CD4-positive, alpha-beta T cell treated with Interferon alpha-2 for 1 hour (primary cell): ENCODE results near the gene ELOVL6.
A peak's percentile ranks its signal among the peaks of the same experiment; 100 is the strongest.
"Not testable (repeated sequence)": the region's sequence is repeated elsewhere in the genome, so short reads cannot be mapped to it uniquely, and the experiment has no call there.

Experiments used
- DNase-seq, 2 donors: peaks; one replicate each; pipeline ENCODE4 v3.0.0-alpha.2; 2020 to 2022

ELOVL6 gene

DNA sequence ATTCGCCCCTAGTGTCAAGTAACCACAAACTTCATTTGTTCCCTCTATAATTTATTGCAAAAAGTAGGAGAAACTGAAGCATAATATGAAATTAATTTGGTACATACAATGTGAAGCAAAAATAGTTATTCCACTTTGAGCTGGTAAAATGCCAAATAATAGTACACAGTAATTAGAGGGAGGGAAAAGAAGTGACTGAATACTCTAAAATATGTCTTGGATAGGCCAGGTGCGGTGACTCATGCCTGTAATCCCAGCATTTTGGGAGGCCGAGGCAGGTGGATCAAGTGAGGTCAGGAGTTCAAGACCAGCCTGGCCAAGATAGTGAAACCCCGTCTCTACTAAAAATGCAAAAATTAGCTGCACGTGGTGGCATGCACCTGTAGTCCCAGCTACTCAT lies 41.2 kb downstream of the ELOVL6 start:
- DNase-seq, result not testable (repeated sequence)

GRCh38 chr4:110156442-110156841 lies 42.0 kb downstream of the ELOVL6 start:
- DNase-seq, result no peak

- no peak for DNase-seq
Measured at GRCh38 chr4:110155654-110156053, 42.8 kb downstream of the ELOVL6 start.

- DNase-seq, result peak in 1 of 2 donors; percentile 12
Measured at GRCh38 chr4:110154582-110154981, 43.8 kb downstream of the ELOVL6 start.

GRCh38 chr4:110152386-110152785 lies 46.0 kb downstream of the ELOVL6 start:
- no peak for DNase-seq

GRCh38 chr4:110149089-110149488 lies 49.3 kb downstream of the ELOVL6 start:
- DNase-seq, result no peak

DNA sequence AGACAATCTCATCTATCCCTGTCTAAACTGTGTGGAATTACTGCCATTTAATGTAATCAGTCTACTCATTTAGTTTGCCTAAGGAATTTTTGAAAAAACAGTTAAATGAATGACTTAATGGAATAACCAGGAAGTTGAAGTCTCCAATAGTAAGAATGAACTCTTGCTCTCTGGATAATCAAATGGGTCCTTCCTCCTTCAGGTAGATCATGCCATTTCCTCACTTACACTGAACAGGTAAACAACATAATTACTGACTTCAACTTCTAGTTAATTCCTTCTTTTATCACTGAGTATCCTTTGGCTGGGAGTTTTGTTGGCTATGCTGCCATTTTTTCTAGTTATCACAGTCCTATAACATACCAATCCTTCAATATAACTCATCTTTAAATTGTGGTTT lies 56.0 kb downstream of the ELOVL6 start:
- DNase-seq, result no peak

GRCh38 chr4:110139815-110140214 lies 58.6 kb downstream of the ELOVL6 start:
- no peak for DNase-seq

DNA sequence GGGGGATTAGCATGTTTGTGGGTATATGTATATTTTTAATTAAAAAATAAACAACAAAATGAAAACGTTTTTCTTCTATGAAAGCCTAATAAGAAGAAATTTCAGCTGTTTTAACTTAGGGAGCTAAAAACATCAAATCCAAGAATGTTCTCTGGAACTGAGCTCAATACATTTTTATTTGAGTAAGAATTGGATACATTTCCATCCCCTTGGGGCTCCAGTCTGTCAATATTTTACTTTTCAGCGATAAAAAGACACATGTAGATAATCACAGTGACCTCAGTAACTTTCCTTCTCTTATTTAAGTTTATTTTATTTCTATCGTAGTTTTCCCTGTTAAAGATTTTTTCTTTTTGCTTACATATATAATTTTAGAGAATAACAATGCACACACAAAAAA lies 59.3 kb downstream of the ELOVL6 start:
- no peak for DNase-seq

- DNase-seq, result no peak
Measured at GRCh38 chr4:110138551-110138950, 59.9 kb downstream of the ELOVL6 start.

- DNase-seq, result no peak
Measured at GRCh38 chr4:110137829-110138228, 60.6 kb downstream of the ELOVL6 start.

DNA sequence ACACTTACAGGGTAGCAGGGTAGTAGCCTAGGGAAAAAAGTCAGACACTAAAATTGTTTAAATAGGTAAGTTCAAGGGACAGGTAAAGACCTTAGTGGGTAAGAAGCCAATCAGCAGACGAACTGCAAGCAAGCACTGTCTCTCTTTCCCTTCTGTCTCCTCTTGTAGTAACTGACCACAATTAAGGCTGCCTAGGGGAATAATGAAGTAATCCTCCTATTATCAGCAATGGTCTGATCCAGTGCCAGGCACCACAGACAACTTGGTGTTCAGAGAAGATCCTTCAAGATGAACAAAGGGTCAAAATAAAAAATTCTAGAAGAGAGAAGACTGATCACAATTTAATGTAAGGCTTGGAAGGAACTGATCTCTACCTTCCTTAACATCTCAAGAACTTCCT lies 62.9 kb downstream of the ELOVL6 start:
- no peak for DNase-seq

DNA sequence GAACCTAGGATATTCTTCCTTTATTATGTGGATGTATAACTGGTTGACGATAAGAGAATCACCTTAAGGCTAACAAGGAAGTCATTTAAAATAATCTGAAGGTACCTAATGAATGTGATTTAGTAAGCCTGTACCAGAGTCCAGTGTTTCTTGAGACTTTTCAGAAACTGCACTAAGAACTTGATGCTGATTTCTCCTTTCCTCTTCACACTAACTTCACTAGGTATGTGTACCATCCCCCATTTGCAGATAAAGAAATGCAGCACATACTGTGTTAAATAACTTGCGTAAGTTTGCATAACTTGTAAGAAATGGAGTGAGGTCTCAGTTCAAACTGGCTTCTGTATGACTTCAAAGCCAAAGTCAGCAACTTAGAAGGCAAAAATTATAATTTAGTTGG lies 63.3 kb downstream of the ELOVL6 start:
- no peak for DNase-seq

GRCh38 chr4:110134269-110134869 lies 64.0 kb downstream of the ELOVL6 start:
- no peak for DNase-seq

- DNase-seq, result no peak
Measured at GRCh38 chr4:110132816-110133719, 65.3 kb downstream of the ELOVL6 start.

DNA sequence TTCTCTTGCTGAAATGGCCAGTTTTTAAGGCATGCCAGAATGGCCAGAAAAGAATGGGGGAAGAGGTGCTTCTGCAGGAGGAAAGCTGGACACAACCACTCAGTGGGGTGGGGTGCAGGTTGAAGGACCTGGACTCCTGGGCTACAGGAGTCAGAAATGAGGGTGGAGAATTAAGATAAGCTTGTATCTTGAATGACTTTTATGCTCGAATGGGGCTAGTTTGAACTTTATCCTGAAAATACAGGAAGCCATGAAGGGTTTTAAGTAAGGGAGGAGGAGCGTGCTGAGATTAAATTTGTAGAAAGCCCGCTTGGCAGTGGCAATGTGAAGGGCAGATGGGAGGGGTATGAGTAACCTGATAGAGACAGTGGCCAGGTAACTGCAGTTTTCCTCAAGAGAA lies 66.5 kb downstream of the ELOVL6 start:
- no peak for DNase-seq

DNA sequence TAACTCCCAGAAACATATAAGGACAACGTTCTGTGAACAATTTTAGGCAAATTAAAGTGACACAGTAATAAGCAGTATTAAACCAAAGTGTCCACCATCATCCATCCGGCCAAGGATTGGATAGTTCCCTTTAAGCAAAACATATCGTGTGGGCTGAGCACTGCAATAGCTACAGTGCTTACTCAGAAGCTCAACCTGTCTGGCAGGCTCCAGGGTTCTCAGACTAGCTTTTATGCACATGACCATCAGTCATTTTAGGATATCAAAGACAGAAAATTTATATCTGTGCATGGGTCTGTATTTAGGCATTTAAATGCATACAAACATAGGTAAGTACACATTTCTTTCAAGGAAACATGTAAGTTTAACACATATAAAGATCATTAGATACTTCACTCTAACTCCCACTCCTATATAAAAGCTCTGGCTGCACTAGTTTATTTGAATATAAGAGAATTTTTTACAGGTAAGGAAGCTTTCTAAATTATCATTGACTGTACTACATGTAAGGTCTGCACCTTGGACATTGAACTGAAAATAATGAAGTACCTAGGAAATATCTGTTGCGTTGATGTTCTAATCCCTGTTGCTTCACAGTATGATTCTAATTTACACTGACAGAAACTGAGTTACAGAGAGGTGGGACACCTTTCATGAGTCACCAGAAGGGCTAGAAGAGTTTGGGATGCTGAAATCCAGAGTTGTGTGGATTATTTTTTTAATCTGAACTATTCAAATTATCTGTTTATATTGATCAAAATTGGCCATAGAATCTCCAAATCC lies 67.6 kb downstream of the ELOVL6 start:
- DNase-seq, result no peak

DNA sequence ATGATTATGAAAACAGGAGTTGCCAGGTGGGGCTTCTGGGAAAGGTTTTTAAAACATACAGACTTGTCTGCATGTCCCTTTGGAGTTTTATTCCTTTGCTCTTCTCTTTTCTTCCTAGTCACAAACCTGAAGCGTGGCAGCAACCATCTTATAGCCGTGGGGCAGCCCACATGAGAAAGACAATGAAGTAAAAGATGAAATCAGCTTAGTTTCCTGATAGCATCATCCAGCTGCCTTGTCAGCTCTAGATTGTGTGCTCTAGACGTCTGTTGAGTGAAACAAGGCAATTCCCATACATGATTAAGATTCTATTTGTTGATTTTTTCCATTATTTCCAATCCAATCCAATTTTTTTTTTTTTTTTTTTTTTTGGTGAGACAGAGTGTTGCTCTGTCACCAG lies 68.9 kb downstream of the ELOVL6 start:
- DNase-seq, result no peak

- DNase-seq, result no peak
Measured at GRCh38 chr4:110128472-110128919, 69.9 kb downstream of the ELOVL6 start.

DNA sequence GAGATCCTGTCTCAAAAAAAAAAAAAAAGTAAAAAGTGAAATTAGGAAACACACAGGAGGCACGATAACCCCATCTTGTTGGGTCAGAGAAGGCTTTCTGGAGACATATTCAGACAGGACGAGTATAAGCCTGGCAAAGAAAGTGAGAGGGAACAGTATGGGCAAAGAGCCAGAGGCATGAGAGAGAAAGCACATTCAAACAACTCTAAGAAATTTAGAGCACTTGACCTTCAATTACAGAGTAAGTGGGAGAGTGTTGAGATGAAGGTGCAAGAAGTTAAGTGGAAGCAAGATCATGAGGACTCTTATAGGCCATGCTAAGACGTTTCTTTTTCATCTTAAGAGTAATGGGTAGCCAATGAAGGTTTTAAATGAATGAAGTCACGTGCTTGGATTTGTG lies 70.4 kb downstream of the ELOVL6 start:
- DNase-seq, result no peak

DNA sequence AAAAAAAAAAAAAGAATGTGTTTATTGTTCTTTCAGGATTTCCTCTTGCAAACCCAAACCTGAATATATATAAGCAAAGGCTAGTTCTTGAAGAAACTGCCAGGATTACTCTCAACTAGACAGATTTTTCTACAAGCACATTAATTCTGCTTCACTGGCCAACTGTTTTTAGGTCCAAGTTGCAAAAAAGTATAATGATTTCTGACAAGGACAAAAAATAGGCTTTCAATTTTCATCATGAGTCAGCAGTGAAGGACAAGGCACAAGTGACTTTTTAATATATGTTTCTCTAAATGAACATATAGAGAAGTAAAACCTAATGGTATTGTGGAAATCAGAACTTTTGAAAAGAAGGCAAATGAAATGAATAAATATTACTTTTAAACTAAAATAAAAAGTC lies 73.7 kb downstream of the ELOVL6 start:
- no peak for DNase-seq

DNA sequence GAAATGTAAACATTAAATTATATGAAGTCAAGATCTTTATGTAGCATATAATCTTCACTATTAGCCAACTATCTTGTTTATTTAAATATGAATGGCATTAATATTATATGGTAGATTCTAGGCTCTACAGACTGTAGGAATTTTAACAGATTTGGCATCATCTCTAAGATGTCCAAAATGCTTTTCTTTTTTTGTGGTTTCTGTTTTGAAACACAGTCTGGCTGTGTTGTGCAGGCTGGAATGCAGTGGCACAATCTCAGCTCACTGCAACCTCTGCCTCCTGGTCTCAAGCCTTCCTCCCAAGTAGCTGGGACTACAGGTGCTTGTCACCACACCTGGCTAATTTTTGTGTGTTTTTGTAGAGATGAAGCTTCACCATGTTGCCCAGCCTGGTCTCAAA lies 76.2 kb downstream of the ELOVL6 start:
- DNase-seq, result no peak

GRCh38 chr4:110120506-110120905 lies 77.9 kb downstream of the ELOVL6 start:
- DNase-seq, result no peak

DNA sequence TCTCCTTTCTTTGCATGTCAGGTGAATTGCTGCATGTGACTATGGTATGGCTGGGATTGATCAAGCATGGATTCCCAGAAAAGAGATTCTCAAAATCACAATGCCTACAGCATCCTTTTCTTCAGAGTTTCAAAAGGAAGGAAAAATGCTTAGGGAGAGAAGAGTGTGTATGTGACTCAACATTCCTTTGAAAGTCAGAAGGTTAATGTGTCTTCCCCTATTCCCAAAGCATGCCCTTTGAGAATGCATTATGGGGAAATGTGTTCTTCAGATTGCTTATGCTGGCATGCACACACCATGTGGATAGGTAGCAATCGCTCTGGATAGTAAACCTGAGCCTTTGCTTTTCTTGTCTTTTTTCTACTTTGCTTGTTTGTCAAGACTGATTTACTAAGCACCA lies 78.5 kb downstream of the ELOVL6 start:
- DNase-seq, result no peak
